HepG2 (cell line): Measurements from ENCODE around the gene VASN. TPM values are rescaled to one million over a fixed set of nuclear protein-coding genes. Genes with fewer than 3 reads are reported as not detected.
A peak's percentile ranks its signal among the peaks of the same experiment; 100 is the strongest.

Source experiments
- AHDC1 ChIP-seq: sonication (generic); formaldehyde crosslinking; IDR thresholded peaks from 2 replicates; pipeline ENCODE4 v1.5.1; 2020; ENCODE audit warnings: mild to moderate bottlenecking, missing genetic modification reagents, borderline replicate concordance
- AKAP8 ChIP-seq: sonication (generic); formaldehyde crosslinking; IDR thresholded peaks from 2 replicates; pipeline ENCODE4 v1.5.1; 2020; ENCODE audit warnings: mild to moderate bottlenecking, missing genetic modification reagents
- ASH2L ChIP-seq: fragments of 300-600, 200-600 bp; sonication (generic); IDR thresholded peaks from 2 replicates; pipeline ENCODE4 v1.7.0; 2017; ENCODE audit warnings: low read depth, mild to moderate bottlenecking, moderate library complexity, mixed read lengths, low read length; ENCODE audit not compliant: insufficient read length
- CBX5 ChIP-seq: sonication (generic); formaldehyde crosslinking; IDR thresholded peaks from 2 replicates; pipeline ENCODE4 v1.4.0; 2020; ENCODE audit warnings: missing genetic modification reagents, borderline replicate concordance
- FOXO4 ChIP-seq: sonication (generic); formaldehyde crosslinking; conservative IDR thresholded peaks from 2 replicates; pipeline ENCODE4 v1.8.1; 2023; ENCODE audit warnings: missing genetic modification reagents
- FOXP1 ChIP-seq, 2 experiments: fragments of 450-650 bp in 1 of 2; IDR thresholded peaks; 2 replicates each; pipeline ENCODE4 v1.6.1; 2017 to 2018; ENCODE audit warnings: antibody characterized with exemption in 1 of 2
- FUBP1 ChIP-seq: sonication (generic); formaldehyde crosslinking; IDR thresholded peaks from 2 replicates; pipeline ENCODE4 v1.5.1; 2020; ENCODE audit warnings: missing genetic modification reagents, mild to moderate bottlenecking, borderline replicate concordance
- GLI4 ChIP-seq: sonication (generic); formaldehyde crosslinking; IDR thresholded peaks from 2 replicates; pipeline ENCODE4 v1.5.1; 2020; ENCODE audit warnings: missing genetic modification reagents, mild to moderate bottlenecking, moderate library complexity, borderline replicate concordance
- KAT7 ChIP-seq: IDR thresholded peaks from 2 replicates; pipeline ENCODE4 v1.6.1; 2018; ENCODE audit warnings: borderline replicate concordance, missing compliant biosample characterization
- MIER3 ChIP-seq: IDR thresholded peaks from 2 replicates; pipeline ENCODE4 v1.6.1; 2016; ENCODE audit warnings: missing compliant biosample characterization, borderline replicate concordance
- MYNN ChIP-seq: sonication (generic); formaldehyde crosslinking; IDR thresholded peaks from 2 replicates; pipeline ENCODE4 v1.4.0; 2020; ENCODE audit warnings: mild to moderate bottlenecking, low read depth, missing genetic modification reagents
- SCMH1 ChIP-seq: sonication (generic); formaldehyde crosslinking; IDR thresholded peaks from 2 replicates; pipeline ENCODE4 v1.9.0; 2021; ENCODE audit warnings: missing genetic modification reagents, mild to moderate bottlenecking, borderline replicate concordance
- THAP7 ChIP-seq: sonication (generic); formaldehyde crosslinking; IDR thresholded peaks from 2 replicates; pipeline ENCODE4 v1.8.1; 2023; ENCODE audit warnings: mild to moderate bottlenecking, missing genetic modification reagents
- ZNF432 ChIP-seq: sonication (generic); formaldehyde crosslinking; IDR thresholded peaks from 2 replicates; pipeline ENCODE4 v1.5.0; 2020; ENCODE audit warnings: missing genetic modification reagents, mild to moderate bottlenecking, borderline replicate concordance
- ZNF513 ChIP-seq: sonication (generic); formaldehyde crosslinking; conservative IDR thresholded peaks from 2 replicates; pipeline ENCODE4 v1.5.0; 2020; ENCODE audit warnings: missing genetic modification reagents
- ZNF580 ChIP-seq: IDR thresholded peaks from 2 replicates; pipeline ENCODE4 v1.6.1; 2016; ENCODE audit warnings: low read depth, borderline replicate concordance
- ZSCAN21 ChIP-seq: sonication (generic); formaldehyde crosslinking; IDR thresholded peaks from 2 replicates; pipeline ENCODE4 v1.8.0; 2022; ENCODE audit warnings: mild to moderate bottlenecking, missing genetic modification reagents, moderate library complexity, borderline replicate concordance
- polyA plus RNA-seq, 8 experiments: library from polyadenylated mRNA; depleted of rRNA in 3 of 8; stranded (reverse) in 7 of 8; unstranded in 1 of 8; fragments of >200 nt; fragmentation: Illumina TruSeq in 4 of 8; extraction: Trizol in 4 of 8; gene quantifications; 2 replicates each; pipeline versions ENCODE4 v1.2.1 to v1.2.3, GENCODE V29; 2011 to 2016; ENCODE audit warnings: low read depth in 4 of 8, missing spikeins in 1 of 8, mixed read lengths in 1 of 8; ENCODE audit not compliant: insufficient read depth in 1 of 8
- total RNA-seq, 5 experiments: library from RNA; depleted of rRNA; stranded (reverse); fragments of >200 nt; fragmentation: Illumina TruSeq; extraction: Trizol; gene quantifications; 2 replicates each; pipeline ENCODE4 v1.2.3, GENCODE V29; 2016; ENCODE audit warnings: low read depth in 1 of 5

The VASN gene
- total and polyA plus RNA-seq, 2 of the 13 experiments (the other 11 are each of a cell fraction or from before 2014, with no cell fraction given) = 8.4 to 18.2 TPM

GRCh38 chr16:4367393-4367856, 4.2 kb upstream of the VASN start (continued):
- TF ChIP-seq ZNF513 (CRISPR knock-in tag) (no peak), ZNF580 (CRISPR knock-in tag) (peak; percentile 74; the same call in 1 of the 2 replicates), FUBP1 (CRISPR knock-in tag) (no peak), ASH2L (peak; percentile 55), MYNN (CRISPR knock-in tag) (no peak), ZSCAN21 (no peak), ZNF432 (CRISPR knock-in tag) (no peak), MIER3 (CRISPR knock-in tag) (0 out of 2 replicates have a peak, but pooled peaks have one; percentile 14), GLI4 (CRISPR knock-in tag) (no peak), FOXP1 (IDR thresholded peaks at IDR 0.05) (no peak), FOXP1 (CRISPR knock-in tag; IDR thresholded peaks at IDR 0.05) (peak; percentile 33; the same call in 1 of the 2 replicates), SCMH1 (CRISPR knock-in tag) (no peak), FOXO4 (CRISPR knock-in tag) (no peak), THAP7 (CRISPR knock-in tag) (no peak), CBX5 (CRISPR knock-in tag) (peak; percentile 61), AHDC1 (CRISPR knock-in tag) (no peak; the same call in 1 of the 2 replicates), KAT7 (CRISPR knock-in tag) (no peak), AKAP8 (CRISPR knock-in tag) (peak; percentile 84; the same call in 1 of the 2 replicates)
